GM12891 (cell line): ENCODE measurements around the gene RPUSD1.

Experiments
- PAX5 ChIP-seq: IDR thresholded peaks from 2 replicates; pipeline ENCODE4 v1.6.1; 2011; ENCODE audit warnings: low read length, moderate library complexity, mild to moderate bottlenecking; ENCODE audit not compliant: insufficient read depth, severe bottlenecking
- POLR2A ChIP-seq: IDR thresholded peaks from 2 replicates; pipeline ENCODE4 v1.6.1; 2011; ENCODE audit warnings: low read depth, low read length, control low read depth
- POLR2AphosphoS5 ChIP-seq: IDR thresholded peaks from 2 replicates; pipeline ENCODE4 v1.6.1; 2011; ENCODE audit warnings: low read depth, low read length, control low read depth
- SPI1 ChIP-seq: IDR thresholded peaks from 2 replicates; pipeline ENCODE4 v1.6.1; 2011; ENCODE audit warnings: low read depth, low read length, control low read depth
- TAF1 ChIP-seq: IDR thresholded peaks from 2 replicates; pipeline ENCODE4 v1.6.1; 2011; ENCODE audit warnings: low read depth, low read length, control low read depth

DNA sequence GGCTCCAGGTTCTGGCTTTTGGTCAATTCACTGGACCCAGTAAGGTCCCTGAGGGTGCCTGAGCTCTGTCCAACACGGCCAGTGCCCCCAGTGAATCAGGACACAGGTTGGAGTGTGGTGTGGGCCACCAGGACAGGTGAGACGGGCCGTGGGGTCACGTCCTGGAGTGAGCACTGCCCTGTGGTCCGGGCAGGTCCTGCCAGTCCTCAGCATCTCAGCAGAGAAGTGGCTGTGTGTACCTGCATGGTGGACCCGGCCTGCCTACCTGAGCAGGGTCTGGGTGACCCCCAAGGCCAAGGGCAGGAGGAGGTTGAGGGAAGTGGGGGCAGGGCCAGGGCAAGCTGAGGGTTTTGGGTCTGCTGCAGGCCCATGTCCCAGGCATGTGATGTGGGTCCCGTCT lies 14.3 kb upstream of the RPUSD1 start:
- no peak for TF ChIP-seq POLR2A
- TF ChIP-seq TAF1: no peak
- TF ChIP-seq POLR2AphosphoS5: no peak
- TF ChIP-seq SPI1: no peak
- TF ChIP-seq PAX5: no peak
